ENCODE measurements around the gene ZDHHC20.

The ZDHHC20 gene

DNA sequence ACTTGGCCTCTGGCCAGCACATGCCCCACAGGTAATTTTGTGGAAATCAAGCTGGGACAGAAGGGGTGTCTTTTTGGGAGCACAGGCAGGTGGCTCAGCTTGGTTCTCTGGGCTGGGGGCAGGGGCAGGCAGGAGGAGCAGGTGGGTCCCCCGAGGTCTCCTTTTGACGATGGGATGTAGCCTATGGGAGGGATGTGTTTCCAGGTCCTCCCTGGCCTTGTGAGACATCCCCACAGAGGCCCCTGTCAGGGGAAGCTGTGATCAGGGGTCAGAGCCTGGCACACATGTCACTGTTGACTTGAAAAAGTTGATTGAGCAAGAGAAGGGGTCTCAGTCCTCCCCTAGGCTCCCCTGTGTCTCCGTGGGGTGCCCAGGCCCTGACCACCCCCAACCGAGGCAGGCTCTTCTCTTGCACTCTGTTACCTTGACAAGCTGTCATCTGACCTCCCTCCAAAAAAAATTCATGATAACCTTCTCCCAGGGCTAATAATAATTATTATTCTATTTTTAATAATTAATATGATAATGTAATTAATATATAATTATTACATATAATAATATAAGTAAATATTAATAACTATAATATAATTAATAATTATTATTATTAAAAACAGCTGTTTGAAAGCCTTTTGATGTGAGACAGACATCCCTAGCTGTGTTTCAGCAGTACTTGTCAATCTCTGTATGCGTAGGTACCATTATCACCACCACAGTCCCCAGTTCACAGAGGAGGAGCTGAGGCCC, 116.2 kb downstream of the ZDHHC20 start:
- H3K9me3 ChIP-seq, result no peaks in the 10 kb centered on the region
- no peaks in the 10 kb centered on the region for H3K36me3 ChIP-seq
- H3K27me3 ChIP-seq, result no peaks in the 10 kb centered on the region
- TF ChIP-seq, protein P1, sequence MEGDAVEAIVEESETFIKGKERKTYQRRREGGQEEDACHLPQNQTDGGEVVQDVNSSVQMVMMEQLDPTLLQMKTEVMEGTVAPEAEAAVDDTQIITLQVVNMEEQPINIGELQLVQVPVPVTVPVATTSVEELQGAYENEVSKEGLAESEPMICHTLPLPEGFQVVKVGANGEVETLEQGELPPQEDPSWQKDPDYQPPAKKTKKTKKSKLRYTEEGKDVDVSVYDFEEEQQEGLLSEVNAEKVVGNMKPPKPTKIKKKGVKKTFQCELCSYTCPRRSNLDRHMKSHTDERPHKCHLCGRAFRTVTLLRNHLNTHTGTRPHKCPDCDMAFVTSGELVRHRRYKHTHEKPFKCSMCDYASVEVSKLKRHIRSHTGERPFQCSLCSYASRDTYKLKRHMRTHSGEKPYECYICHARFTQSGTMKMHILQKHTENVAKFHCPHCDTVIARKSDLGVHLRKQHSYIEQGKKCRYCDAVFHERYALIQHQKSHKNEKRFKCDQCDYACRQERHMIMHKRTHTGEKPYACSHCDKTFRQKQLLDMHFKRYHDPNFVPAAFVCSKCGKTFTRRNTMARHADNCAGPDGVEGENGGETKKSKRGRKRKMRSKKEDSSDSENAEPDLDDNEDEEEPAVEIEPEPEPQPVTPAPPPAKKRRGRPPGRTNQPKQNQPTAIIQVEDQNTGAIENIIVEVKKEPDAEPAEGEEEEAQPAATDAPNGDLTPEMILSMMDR (IDR thresholded peaks at IDR 0.05; ENCODE audit: low read depth, low read length), result no peak
- no peak overlapping the region for H3K4me3 ChIP-seq (ENCODE audit: low read depth, low read length)
- no peak for DNase-seq
- no peaks in the 10 kb centered on the region for H3K4me1 ChIP-seq

DNA sequence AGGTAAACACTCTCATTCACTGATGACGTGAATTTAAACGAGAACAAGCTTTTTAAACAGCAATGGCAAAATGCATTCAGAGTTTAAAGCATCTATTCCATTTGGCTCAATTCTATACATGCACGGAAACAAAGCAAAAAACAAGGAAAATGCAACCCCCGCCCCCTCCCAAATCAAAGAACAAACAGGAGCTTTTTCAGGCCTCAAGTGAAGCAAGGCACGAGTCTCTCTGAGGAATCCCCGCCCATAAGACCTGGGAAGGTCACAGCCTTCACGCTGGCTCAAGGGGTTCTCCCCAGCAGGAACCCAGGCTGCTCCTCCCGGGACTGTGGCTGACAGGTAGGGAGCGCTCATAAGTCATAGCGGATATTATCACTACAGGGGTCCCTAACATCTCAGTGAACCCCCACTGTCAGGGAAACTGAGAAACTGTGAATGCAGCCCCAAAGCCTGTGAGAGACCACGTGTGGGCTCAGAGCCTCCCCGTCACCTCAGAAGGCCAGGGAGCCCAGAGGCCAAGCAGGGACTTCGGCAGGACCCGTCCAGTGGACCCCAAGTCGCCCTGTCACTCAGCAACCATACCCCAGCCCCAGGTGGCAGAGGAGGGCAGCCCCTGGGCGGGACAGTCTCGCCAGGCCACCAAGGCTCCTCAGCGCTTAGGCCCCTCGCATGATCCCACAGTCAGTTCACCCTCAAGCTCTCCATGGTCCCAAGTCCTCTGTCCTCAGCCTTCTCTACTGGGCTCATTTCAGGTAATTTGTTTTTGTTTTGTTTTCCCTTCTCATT, 117.3 kb downstream of the ZDHHC20 start:
- Histone ChIP-seq H3K27me3 (no peaks in the 10 kb centered on the region), H3K4me3 (ENCODE audit: low read depth, low read length) (no peak overlapping the region), H3K4me1 (no peaks in the 10 kb centered on the region), H3K36me3 (no peaks in the 10 kb centered on the region), H3K9me3 (no peaks in the 10 kb centered on the region)
- TF ChIP-seq, protein P1 (IDR thresholded peaks at IDR 0.05; ENCODE audit: low read depth, low read length), result no peak
- no peak for DNase-seq

DNA sequence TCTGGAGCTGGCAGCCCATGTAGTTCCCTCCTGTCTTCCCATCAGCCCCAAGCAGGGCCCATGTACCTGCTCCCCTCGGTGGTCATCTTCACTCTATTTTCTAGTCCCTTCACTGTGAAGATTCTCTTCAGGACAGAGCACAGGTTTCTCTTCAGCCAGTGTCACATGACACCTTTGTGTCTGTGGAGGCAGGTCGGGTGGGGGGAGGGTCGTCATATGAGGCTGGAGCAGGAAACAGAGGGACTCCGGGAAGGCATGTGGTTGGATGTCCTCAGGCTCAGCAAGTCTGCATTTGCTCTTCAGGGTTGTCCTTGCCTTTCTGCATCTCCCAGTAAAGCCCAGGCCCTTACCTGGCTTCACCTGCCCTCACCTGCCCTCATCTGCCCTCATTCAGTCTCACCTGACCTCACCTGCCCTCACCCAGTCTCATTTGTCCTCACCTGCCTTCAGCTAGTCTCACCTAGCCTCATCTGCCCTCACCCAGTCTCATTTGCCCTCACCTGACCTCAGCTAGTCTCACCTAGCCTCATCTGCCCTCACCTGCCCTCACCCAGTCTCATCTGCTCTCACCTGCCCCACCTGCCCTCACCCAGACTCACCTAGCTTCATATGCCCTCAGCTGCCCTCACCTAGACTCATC, 120.3 kb downstream of the ZDHHC20 start:
- DNase-seq, result no peak
- H3K27me3 ChIP-seq, result no peaks in the 10 kb centered on the region
- TF ChIP-seq, protein P1 (IDR thresholded peaks at IDR 0.05; ENCODE audit: low read depth, low read length), result no peak

DNA sequence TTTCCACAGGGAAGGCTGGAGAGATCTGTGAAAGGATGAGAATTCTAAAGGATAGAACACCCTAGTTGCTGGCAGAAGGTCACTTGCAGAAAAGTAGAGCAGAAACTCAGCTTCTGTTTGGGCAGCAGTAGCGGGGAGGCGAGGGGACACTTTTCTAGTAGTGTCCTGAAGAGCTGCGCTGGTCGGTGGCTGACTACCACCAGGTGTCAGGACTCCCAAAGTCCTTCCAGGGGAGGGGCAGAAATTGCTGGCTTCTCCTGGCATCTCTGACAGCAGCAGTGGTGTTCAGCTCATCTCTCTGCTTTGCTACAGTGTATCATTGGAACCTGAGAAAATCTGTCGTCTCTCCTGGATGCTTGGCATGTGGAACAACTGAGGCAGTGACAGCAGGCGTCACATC, 120.9 kb downstream of the ZDHHC20 start:
- Histone ChIP-seq H3K27me3 (no peaks in the 10 kb centered on the region), H3K9me3 (no peaks in the 10 kb centered on the region), H3K4me3 (ENCODE audit: low read depth, low read length) (no peak overlapping the region), H3K4me1 (no peaks in the 10 kb centered on the region), H3K36me3 (no peaks in the 10 kb centered on the region)
- no peak for DNase-seq
- TF ChIP-seq, protein P1 (IDR thresholded peaks at IDR 0.05; ENCODE audit: low read depth, low read length), result no peak

More for the DNA sequence above, 120.3 kb downstream of the ZDHHC20 start:
- Histone ChIP-seq H3K36me3 (no peaks in the 10 kb centered on the region), H3K9me3 (no peaks in the 10 kb centered on the region), H3K4me1 (no peaks in the 10 kb centered on the region), H3K4me3 (ENCODE audit: low read depth, low read length) (no peak overlapping the region)

DNA sequence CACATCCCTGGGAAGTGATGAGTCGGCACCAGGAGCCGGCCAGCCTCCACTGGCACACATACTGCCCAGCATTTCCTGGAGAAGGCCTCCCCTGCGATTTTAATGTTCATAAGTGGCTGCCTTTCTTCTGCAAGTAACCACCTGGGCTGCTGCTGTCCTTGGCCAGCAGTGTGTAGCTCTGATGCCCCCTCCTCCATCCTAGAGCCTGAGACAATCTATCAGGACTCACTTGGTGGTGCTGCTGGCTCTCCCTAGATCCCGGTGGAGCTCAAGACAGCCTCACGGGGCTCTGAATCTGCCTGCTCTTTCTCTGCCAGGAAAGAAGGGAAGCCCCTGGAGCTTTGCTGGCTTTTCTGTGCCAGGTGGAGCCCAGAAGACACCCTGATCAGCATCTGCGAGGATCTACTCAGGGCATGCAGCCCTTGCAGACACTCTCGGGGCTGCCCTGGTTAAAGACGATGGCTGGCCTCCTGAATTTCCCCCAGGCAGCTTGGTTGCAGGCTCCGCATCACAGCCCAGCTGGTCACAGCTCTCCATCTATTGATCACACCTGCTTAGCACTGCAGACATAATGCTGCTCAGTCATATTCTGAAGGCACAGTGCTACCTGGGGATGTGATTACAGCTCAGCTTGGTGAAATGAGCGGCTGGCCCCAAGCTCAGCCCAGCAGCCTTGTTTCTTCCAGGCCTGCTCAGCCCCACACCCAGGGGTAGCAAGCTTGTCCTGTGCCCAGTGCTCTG, 122.3 kb downstream of the ZDHHC20 start:
- no peaks in the 10 kb centered on the region for H3K4me1 ChIP-seq
- DNase-seq, result no peak
- no peaks in the 10 kb centered on the region for H3K36me3 ChIP-seq
- TF ChIP-seq, protein P1 (IDR thresholded peaks at IDR 0.05; ENCODE audit: low read depth, low read length), result no peak
- H3K9me3 ChIP-seq, result no peaks in the 10 kb centered on the region
- no peak overlapping the region for H3K4me3 ChIP-seq (ENCODE audit: low read depth, low read length)
- H3K27me3 ChIP-seq, result no peaks in the 10 kb centered on the region

All from BE2C (cell line).